Stimulated activated naive CD4-positive, alpha-beta T cell (primary cell): ENCODE data around the gene CRLF1.

Experiments used
- DNase-seq, 6 experiments: peaks; one replicate each; lab custom pipeline; 2025; lab: John Stamatoyannopoulos, UW

The CRLF1 gene

DNA sequence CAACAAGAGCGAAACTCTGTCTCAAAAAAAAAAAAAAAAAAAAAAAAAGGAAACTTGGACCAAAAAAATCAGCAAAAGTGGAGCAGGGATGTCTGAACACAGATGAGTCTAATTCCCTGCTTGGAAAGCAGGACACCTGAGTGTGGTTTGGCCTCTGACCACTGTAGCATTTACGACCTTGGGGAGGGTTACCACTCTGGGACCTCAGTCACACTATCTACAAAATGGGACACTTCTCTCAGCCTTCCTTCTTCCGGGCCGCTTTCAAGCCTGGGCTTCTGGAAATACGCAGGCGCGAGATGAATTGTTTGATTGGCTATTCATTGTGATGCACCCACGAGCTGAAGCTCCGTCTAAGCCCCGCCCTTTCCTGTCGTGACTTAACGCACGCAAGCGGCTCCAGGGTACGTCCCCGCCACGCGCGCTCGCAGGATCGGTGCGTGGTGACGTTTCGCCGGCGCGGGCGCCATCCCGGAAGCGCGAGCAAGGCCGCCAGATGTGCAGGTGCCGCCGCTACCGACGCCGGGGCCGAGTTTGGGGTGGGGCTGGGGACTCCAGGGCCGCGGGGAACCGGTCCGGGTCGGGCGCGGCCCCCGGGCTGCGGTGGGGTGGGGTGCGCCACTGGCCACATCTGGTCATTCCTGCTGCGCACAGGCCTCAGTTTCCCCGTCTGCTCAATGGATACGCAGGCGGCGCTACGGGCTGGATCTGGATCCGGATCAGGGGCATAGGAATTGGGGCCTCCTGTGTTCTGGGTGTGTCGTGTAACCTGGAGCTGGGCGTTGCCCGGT lies 49.0 kb downstream of the CRLF1 start, which contains the start of gene KXD1:
Gene KXD1, plus strand, starts transcription at position 460 of the 791 bp plus-strand sequence. CDS start 4,187 bp downstream, outside the sequence.
- DNase-seq, result peak; percentile 85 to 98 (median 97)

DNA sequence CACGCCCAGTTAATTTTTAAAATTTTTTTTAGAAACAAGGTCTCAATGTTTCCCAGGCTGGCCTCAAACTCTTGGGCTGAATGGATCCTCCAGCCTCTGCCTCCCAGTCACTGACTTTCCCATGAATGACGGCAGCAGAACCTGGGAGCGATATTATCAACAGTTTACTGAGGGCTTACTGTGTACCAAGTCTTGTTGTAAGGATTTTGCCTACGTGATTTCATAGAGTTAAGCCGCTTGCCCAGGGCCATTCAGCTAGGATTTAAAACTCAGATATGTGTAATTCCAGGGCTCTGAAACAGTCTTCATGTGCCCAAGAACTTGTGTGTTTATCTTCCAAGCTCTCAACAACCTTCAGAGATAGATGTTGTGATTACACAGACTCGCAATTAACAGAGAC lies 55.0 kb downstream of the CRLF1 start:
- DNase-seq, result no peak

DNA sequence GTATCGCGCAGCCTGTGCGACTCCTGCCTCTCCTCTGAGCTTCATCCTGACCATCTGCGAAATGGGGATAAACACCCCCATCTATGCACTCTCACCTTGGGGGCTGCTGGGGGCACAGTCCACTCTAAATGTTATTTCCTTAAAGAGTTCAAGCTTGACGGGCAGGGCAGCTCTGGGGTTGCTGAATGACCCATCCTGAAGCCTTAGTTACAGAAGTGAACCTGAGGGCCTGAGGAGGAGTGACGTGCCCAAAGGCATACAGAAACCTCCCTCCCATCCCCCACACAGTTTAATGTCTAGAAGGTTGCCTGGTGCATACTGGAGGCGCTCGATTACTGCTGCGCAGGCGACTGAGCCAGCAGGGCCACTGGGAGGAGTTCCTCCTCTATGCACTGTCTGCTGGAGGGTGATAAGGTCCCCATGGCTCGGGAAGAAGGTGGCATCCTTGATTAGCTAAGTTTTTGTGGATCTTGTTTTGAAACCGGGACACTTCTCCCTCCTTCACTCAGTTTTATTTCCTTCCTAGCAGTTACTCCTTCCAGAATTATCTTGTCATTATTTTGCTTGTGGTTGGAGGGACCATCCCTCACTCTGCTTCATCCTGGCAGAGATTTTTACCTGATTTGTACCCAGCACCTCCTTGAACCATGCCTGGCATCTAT lies 62.7 kb downstream of the CRLF1 start:
- peak; percentile 46 to 82 (median 70) for DNase-seq
